Body of pancreas (tissue), 4 donors: Measurements from ENCODE around the gene GULP1. TPM values are rescaled to one million over a fixed set of nuclear protein-coding genes. Genes with fewer than 3 reads are reported as not detected.

Experiments
- ATAC-seq: fragments of 150-250 bp; one replicate; pipeline ENCODE4 v1.9.1; 2016
- DNase-seq, 4 donors: peaks; one replicate each; pipeline ENCODE4 v3.0.0-alpha.2; 2019
- H3K27ac ChIP-seq, 4 donors: fragments of 200-600 bp; sonication (generic); 1 replicate in 3 of 4; 2 replicates in 1 of 4; pipeline versions ENCODE4 v1.5.1 to v1.6.1; 2016 to 2019; ENCODE audit warnings: mild to moderate bottlenecking in 1 of 4, mixed read lengths in 1 of 4, moderate library complexity in 1 of 4
- H3K27me3 ChIP-seq, 2 donors: fragments of 200-600 bp; sonication (generic); one replicate each; pipeline ENCODE4 v1.6.0; 2016; ENCODE audit warnings: mild to moderate bottlenecking in 1 of 2
- H3K36me3 ChIP-seq, 2 donors: fragments of 200-600 bp; sonication (generic); replicated peaks in 1 of 2; 2 replicates each; pipeline ENCODE4 v1.5.1; 2016; ENCODE audit warnings: low read depth in 2 of 2; ENCODE audit not compliant: insufficient read depth in 1 of 2
- H3K4me1 ChIP-seq: fragments of 200-600 bp; sonication (generic); one replicate; pipeline ENCODE4 v1.6.0; 2016
- H3K4me3 ChIP-seq, 2 donors: fragments of 200-600 bp; sonication (generic); 1 replicate in 1 of 2; 2 replicates in 1 of 2; pipeline ENCODE4 v1.5.1; 2016 to 2019
- H3K9me3 ChIP-seq, 3 donors: fragments of 200-600 bp; sonication (generic); 1 replicate in 2 of 3; 2 replicates in 1 of 3; pipeline ENCODE4 v1.5.1; 2016
- CTCF ChIP-seq, 7 experiments: fragments of 450-650 bp in 4 of 7; fragments of 200-600 bp in 3 of 7; sonication (generic) in 3 of 7; IDR thresholded peaks; one replicate each; pipeline ENCODE4 v1.5.1; 2016 to 2019; ENCODE audit warnings: antibody characterized with exemption in 7 of 7
- POLR2A ChIP-seq, 3 donors: fragments of 450-650 bp; IDR thresholded peaks; one replicate each; pipeline ENCODE4 v1.6.1; 2016; ENCODE audit warnings: antibody characterized with exemption in 3 of 3, mild to moderate bottlenecking in 2 of 3
- WGBS, 2 donors: methylation state at CpG; one replicate each; pipeline ENCODE4 v1.1.5; 2017; 5-methylcytosine and 5-hydroxymethylcytosine counted together
- intact Hi-C: fragments of 100-400 bp; cut with DNase I; formaldehyde crosslinking; loops from one replicate; pipeline ENCODE4 v1.15.1; 2023
- total RNA-seq, 2 donors: library from RNA; depleted of rRNA; stranded (reverse); fragments of >200 nt; gene quantifications; one replicate each; pipeline ENCODE4 v1.1.0, GENCODE V29; 2016

Gene GULP1
- total RNA-seq, 2 donors from 2014 or later: 24.7 to 50.3 TPM

DNA sequence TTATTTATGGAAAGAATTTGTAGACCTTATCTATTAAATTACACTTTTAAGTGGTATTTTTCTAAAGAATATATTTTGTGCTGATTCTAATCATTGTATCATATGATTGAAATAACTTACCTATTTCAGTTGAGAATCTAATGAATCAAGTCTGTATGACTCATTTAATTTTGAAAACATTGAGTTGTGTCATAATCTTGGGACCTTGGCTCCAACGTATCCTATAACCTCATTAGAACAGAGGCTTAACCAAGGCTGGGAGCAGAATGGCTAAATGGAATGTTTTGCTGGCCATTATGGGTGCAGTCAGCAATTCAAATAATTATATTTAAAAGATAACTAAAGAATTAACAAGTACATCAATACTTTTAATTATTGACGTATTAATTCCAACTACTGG is 19.6 kb upstream of the GULP1 start:
- no peak overlapping the region for H3K4me3 ChIP-seq
- ATAC-seq (no peak), DNase-seq (no peak)
- no peaks in the 10 kb centered on the region for H3K9me3 ChIP-seq
- H3K4me1 ChIP-seq: no peaks in the 10 kb centered on the region
- no peak overlapping the region for H3K27ac ChIP-seq
- intact Hi-C loops: no loop called here
- 71 to 86% methylated on average over 2 of the region's 2 CpGs for WGBS, 2 donors
- TF ChIP-seq CTCF (IDR thresholded peaks at IDR 0.05) (no peak), POLR2A (IDR thresholded peaks at IDR 0.05) (no peak)
- no peaks in the 10 kb centered on the region for H3K27me3 ChIP-seq
- H3K36me3 ChIP-seq: no peaks in the 10 kb centered on the region

DNA sequence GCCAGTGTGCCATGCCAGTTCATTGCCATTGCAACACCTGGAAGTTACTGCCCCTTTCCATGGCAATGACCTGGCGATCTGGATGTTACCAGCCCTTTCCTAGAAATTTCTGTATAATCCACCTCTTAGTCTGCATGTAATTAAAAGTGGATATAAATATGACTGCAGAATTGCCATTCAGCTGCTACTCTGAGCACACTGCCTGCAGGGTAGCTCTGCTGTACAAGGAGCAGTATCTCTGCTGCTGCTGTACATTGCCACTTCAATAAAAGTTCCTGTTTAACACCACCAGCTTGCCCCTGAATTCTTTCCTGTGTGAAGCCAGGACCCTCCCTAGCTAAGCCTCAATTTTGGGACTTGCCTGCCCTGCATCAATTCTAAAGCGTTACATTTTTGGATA is 17.4 kb upstream of the GULP1 start:
- DNase-seq (no peak), ATAC-seq (no peak)
- Histone ChIP-seq H3K27ac (no peak overlapping the region), H3K9me3 (no peaks in the 10 kb centered on the region), H3K4me3 (no peak overlapping the region), H3K36me3 (no peaks in the 10 kb centered on the region), H3K4me1 (no peaks in the 10 kb centered on the region), H3K27me3 (no peaks in the 10 kb centered on the region)
- WGBS, 2 donors: 92 to 98% methylated on average over 2 of the region's 2 CpGs
- intact Hi-C loops: no loop called here
- no peak for TF ChIP-seq POLR2A (IDR thresholded peaks at IDR 0.05)
- TF ChIP-seq CTCF (IDR thresholded peaks at IDR 0.05): no peak

GRCh38 chr2:188276255-188276654 is 15.4 kb upstream of the GULP1 start:
- TF ChIP-seq CTCF (IDR thresholded peaks at IDR 0.05) (no peak), POLR2A (IDR thresholded peaks at IDR 0.05) (no peak)
- ATAC-seq: no peak

DNA sequence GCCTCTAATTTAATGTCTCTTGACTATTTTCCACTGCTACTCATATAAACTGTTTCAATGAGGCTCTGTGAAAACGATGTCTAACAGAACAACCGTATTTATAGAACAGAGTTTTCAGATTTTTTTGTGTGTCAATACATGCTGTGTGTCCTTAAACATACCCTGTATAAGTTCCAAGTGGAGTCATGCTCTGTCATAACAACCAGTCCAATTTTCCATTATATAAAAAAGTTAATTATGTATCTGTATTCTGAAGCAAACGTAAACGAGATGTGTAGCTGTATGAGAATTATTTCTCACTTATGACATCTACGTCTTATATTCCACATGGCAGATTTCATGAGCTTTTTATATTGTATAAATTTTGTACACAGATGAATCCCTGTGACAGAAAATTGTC is 13.9 kb upstream of the GULP1 start:
- intact Hi-C loops: no loop called here
- WGBS, 2 donors: 84 to 91% methylated on average over 5 of the region's 5 CpGs
- peaks cover 12% of the 10 kb centered on the region for H3K4me1 ChIP-seq
- no peaks in the 10 kb centered on the region for H3K9me3 ChIP-seq
- no peak for ATAC-seq
- TF ChIP-seq POLR2A (IDR thresholded peaks at IDR 0.05) (no peak), CTCF (IDR thresholded peaks at IDR 0.05) (no peak)
- no peaks in the 10 kb centered on the region for H3K27me3 ChIP-seq
- no peak overlapping the region for H3K4me3 ChIP-seq
- no peak for DNase-seq
- no peak overlapping the region for H3K27ac ChIP-seq
- no peaks in the 10 kb centered on the region for H3K36me3 ChIP-seq

More at GRCh38 chr2:188276255-188276654, 15.4 kb upstream of the GULP1 start:
- Histone ChIP-seq H3K27ac (no peak overlapping the region), H3K9me3 (no peaks in the 10 kb centered on the region), H3K4me3 (no peak overlapping the region), H3K4me1 (peaks cover 10% of the 10 kb centered on the region), H3K36me3 (no peaks in the 10 kb centered on the region), H3K27me3 (no peaks in the 10 kb centered on the region)
- intact Hi-C loops: no loop called here
- 95% methylated on average over 10 of the region's 10 CpGs for WGBS, 2 donors
- DNase-seq: no peak

- intact Hi-C loops: no loop called here
Observed at GRCh38 chr2:188278388-188279092, 13.1 kb upstream of the GULP1 start.

More at GRCh38 chr2:188278388-188279092, 13.1 kb upstream of the GULP1 start:
- Histone ChIP-seq H3K27ac (no peak overlapping the region), H3K9me3 (no peaks in the 10 kb centered on the region), H3K4me3 (no peak overlapping the region), H3K27me3 (no peaks in the 10 kb centered on the region), H3K4me1 (peaks cover 12% of the 10 kb centered on the region), H3K36me3 (no peaks in the 10 kb centered on the region)
- no peak for DNase-seq
- TF ChIP-seq POLR2A (IDR thresholded peaks at IDR 0.05) (no peak), CTCF (IDR thresholded peaks at IDR 0.05) (no peak)
- WGBS, 2 donors: 81 to 83% methylated on average over 11 of the region's 11 CpGs
- no peak for ATAC-seq
